NCI-H1930 (cell line): ENCODE measurements around the gene CC2D2B.
"Not testable (repeated sequence)": the region's sequence is repeated elsewhere in the genome, so short reads cannot be mapped to it uniquely, and the experiment has no call there.

Source experiments
- DNase-seq, 2 experiments: peaks; one replicate each; lab custom pipeline; 2025; lab: John Stamatoyannopoulos, UW

CC2D2B gene

DNA sequence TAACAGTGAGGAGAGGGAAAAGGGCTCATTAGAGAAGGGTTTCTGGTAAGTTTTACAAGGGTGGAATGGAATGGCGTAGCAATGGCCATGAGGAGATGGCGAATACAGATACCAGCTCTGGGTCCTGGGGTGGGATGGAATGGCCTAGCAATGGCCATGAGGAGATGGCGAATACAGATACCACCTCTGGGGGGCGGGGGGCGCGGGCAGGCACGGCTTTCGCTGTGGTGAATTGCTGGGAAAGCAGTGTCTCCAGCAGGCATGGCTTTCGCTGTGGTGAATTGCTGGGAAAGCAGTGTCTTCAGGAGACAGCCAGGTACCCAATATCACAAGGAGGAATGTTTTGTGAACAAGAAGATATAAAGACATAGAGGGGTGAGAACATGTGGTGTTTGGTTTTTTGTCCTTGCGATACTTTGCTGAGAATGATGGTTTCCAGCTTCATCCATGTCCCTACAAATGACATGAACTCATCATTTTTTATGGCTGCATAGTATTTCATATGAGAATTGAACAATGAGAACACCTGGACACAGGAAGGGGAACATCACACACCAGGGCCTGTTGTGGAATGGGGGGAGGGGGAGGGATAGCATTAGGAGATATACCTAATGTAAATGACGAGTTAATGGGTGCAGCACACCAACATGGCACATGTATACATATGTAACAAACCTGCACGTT lies 1.7 kb upstream of the CC2D2B start:
- DNase-seq = not testable (repeated sequence)

DNA sequence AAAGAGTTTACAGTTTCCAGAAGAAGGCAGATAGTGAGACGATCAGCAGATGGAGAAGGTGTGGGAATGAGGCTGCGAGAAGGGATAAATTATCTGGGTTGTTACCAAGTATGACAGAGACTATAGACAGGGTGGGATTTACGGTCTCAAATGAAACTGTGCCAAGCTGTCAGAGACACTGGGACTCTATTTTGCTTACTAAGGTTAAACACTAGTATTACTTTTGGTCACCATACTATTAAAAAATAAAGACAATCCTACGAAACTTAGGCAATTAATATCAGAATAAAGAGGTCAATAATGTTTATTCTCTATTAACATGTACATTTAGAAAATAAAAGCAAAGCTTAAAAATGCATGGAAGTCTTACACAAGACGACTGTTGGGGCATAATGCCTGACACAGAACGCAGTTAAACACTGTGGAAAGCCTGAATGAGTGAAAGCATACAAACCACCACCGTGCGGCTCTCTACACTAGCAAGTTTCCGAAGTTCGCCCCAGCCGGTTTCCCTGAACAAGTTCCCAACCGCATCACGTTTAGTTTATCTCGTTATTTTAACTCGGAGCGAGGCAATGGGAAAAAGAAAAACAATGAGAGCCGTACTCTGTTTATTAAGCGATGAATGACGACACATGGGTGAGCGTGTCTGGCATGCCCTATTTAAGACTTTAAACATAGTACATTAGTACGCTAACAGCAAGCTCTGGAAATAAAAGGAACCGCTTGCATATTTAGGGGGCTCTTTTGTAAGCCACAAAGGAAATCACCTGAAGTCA lies 909 bp upstream of the CC2D2B start:
- peak in 1 of 2 experiments; percentile 0 for DNase-seq

- DNase-seq = no peak
Measured at GRCh38 chr10:95908450-95908849, 675 bp downstream of the CC2D2B start.

- DNase-seq = no peak
Measured at GRCh38 chr10:95909561-95909960, 1.8 kb downstream of the CC2D2B start.

- not testable (repeated sequence) for DNase-seq
Measured at GRCh38 chr10:95916039-95916438, 8.3 kb downstream of the CC2D2B start.

GRCh38 chr10:95920798-95921426 lies 13.1 kb downstream of the CC2D2B start:
- DNase-seq = no peak

GRCh38 chr10:95925033-95925432 lies 17.3 kb downstream of the CC2D2B start:
- DNase-seq = no peak

GRCh38 chr10:95935429-95935828 lies 27.7 kb downstream of the CC2D2B start:
- DNase-seq = no peak

DNA sequence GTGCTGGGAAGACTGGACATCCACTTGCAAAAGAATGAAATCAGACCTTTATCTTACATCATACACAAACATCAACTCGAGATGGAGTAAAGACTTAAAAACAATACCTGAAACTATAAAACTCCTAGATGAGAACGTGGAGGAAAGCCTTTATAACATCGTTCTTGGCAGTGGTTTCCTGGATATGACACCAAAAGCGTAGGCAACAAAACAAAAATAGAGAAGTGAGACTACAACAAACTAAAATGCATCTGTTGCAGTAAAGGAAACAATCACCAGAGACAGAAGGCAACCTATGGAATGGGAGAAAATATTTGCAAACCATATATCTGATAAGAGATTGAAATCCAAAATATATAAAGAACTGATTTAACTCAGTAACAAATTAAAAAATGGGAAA lies 33.3 kb downstream of the CC2D2B start:
- DNase-seq = no peak

GRCh38 chr10:95963202-95963990 lies 55.6 kb downstream of the CC2D2B start:
- no peak for DNase-seq

DNA sequence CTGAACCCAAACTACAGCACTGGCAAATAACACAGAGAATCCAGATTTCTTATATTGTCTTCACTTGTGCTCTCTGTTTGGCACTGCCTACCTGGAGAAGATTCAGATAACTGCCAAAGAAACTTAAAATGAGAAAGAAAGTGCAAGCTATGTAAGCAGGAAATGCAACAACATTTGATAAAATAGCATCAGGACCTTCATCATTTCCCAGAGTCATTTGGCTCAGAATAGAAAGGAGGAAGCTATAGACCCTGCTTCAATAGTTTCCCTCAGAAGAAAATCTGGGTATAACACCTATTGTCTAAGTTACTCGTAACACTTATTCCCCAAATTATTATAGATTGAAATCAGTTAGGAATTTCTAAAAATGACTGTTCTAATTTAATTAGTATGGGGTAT lies 56.2 kb downstream of the CC2D2B start:
- DNase-seq = no peak

GRCh38 chr10:95964756-95965155 lies 57.0 kb downstream of the CC2D2B start:
- no peak for DNase-seq

DNA sequence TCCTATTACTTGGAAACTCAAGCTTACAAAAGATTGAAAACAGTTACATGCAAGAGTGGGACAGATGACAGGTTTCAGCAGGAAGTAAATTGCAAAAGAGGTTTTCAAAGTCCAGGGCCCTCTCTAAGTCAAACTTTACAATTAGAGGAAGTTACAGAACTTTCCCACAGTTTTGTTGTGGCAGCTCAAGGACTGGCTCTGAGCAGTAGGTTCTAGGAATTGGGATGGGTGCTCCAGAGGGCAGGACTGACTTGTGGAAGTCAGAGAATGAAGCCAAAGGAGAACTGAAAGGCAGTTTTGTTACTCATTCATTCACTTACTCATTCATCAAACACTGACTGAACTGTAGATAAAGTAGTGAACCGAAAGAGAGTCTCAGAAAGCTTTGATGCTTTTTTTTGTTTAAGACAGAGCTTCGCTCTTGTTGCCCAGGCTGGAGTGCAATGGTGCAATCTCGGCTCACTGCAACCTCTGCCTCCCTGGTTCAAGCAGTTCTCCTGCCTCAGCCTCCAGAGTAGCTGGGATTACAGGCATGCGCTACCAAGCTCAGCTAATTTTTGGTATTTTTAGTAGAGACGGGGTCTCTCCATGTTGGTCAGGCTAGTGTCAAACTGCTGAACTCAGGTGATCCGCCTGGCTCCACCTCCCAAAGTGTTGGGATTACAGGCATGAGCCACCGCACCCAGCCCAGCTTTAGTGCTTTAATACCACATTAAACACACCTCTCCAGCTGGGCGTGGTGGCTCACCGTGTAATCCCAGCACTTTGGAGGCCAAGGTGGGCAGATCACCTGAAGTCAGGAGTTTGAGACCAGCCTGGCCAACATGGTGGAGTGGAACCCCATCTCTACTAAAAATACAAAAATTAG lies 68.8 kb downstream of the CC2D2B start:
- no peak for DNase-seq

- DNase-seq = no peak
Measured at GRCh38 chr10:95982200-95982599, 74.4 kb downstream of the CC2D2B start.

DNA sequence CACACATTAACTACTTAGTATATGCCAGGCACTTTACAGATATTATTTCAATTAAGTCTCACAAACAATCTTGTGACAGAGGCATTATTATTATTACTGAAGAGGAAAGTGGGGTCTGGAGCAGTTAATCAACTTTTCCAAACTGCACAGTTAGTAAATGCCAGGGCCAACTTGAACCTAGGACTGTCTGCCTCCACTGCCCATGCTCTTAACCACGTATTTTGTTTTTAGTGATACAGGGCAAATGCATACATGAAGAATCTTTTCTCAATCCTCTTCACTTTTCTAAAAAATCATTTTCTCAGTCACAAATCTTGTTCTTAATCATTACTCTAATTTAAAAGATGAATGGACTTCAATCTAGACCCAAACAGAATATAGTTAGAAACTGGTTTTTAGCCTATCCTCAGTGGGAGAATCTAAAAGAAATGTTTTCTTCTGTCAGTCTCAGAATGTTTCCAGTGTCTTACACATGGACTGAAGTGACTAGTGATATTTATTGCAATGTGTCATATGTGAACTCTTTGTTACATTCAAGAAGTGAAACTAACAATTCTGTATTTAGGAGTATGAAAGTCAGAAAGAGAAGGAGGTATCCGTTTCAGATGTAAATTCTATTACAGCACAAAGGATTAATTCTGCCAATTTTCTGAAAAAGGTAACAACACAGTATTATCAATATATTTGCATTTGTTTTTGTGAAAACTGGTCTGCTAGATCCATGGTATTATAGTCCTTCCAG lies 80.1 kb downstream of the CC2D2B start:
- no peak for DNase-seq

- DNase-seq = no peak
Measured at GRCh38 chr10:95988702-95989101, 80.9 kb downstream of the CC2D2B start.

- DNase-seq = not testable (repeated sequence)
Measured at GRCh38 chr10:95994376-95994775, 86.6 kb downstream of the CC2D2B start.

GRCh38 chr10:95998255-95998784 lies 90.5 kb downstream of the CC2D2B start:
- DNase-seq = no peak

- DNase-seq = no peak
Measured at GRCh38 chr10:96013956-96014355, 106.2 kb downstream of the CC2D2B start.

GRCh38 chr10:96014473-96015102 lies 106.8 kb downstream of the CC2D2B start:
- no peak for DNase-seq
